Smooth muscle cell of the brain vasculature (primary cell): ENCODE data around the gene SPDYE6.
"Not testable (repeated sequence)": the region's sequence is repeated elsewhere in the genome, so short reads cannot be mapped to it uniquely, and the experiment has no call there.

Experiments
- DNase-seq: peaks from one replicate; pipeline ENCODE4 v3.0.0-alpha.2; 2012; ENCODE audit warnings: low read depth, low spot score

The SPDYE6 gene

GRCh38 chr7:102356344-102356743 lies at the start of gene SPDYE6:
Gene SPDYE6 (minus strand): TSS chr7:102356444. CDS start chr7:102356023, 421 bp downstream.
- DNase-seq: not testable (repeated sequence)

GRCh38 chr7:102404862-102405188 lies 48.6 kb upstream of the SPDYE6 start:
- not testable (repeated sequence) for DNase-seq

- no peak for DNase-seq
Observed at GRCh38 chr7:102404005-102404861, 48.0 kb upstream of the SPDYE6 start.

- DNase-seq: no peak
Observed at GRCh38 chr7:102403563-102403962, 47.3 kb upstream of the SPDYE6 start.

- no peak for DNase-seq
Observed at GRCh38 chr7:102400360-102400759, 44.1 kb upstream of the SPDYE6 start.

- no peak for DNase-seq
Observed at GRCh38 chr7:102398543-102398942, 42.3 kb upstream of the SPDYE6 start.

- DNase-seq: no peak
Observed at GRCh38 chr7:102396710-102397019, 40.4 kb upstream of the SPDYE6 start.

GRCh38 chr7:102395873-102396709 lies 39.8 kb upstream of the SPDYE6 start, which contains the start of gene PRKRIP1:
Gene PRKRIP1 (plus strand): TSS chr7:102396363. CDS start chr7:102396412, 49 bp downstream.
- peak; percentile 83 for DNase-seq

- no peak for DNase-seq
Observed at GRCh38 chr7:102395592-102395872, 39.3 kb upstream of the SPDYE6 start.

- no peak for DNase-seq
Observed at GRCh38 chr7:102393467-102393866, 37.2 kb upstream of the SPDYE6 start.

- no peak for DNase-seq
Observed at GRCh38 chr7:102392330-102392729, 36.1 kb upstream of the SPDYE6 start.

- peak; percentile 53 for DNase-seq
Observed at GRCh38 chr7:102390697-102391484, 34.6 kb upstream of the SPDYE6 start.

GRCh38 chr7:102389810-102390209 lies 33.6 kb upstream of the SPDYE6 start:
- no peak for DNase-seq

- no peak for DNase-seq
Observed at GRCh38 chr7:102387064-102387463, 30.8 kb upstream of the SPDYE6 start.

GRCh38 chr7:102381696-102382425 lies 25.6 kb upstream of the SPDYE6 start:
- not testable (repeated sequence) for DNase-seq

- not testable (repeated sequence) for DNase-seq
Observed at GRCh38 chr7:102380837-102381236, 24.6 kb upstream of the SPDYE6 start.

- DNase-seq: no peak
Observed at GRCh38 chr7:102376964-102377466, 20.8 kb upstream of the SPDYE6 start.

- DNase-seq: not testable (repeated sequence)
Observed at GRCh38 chr7:102372796-102373195, 16.6 kb upstream of the SPDYE6 start.

GRCh38 chr7:102370038-102370437 lies 13.8 kb upstream of the SPDYE6 start:
- DNase-seq: not testable (repeated sequence)

GRCh38 chr7:102365390-102365789 lies 9.1 kb upstream of the SPDYE6 start:
- DNase-seq: not testable (repeated sequence)

- DNase-seq: not testable (repeated sequence)
Observed at GRCh38 chr7:102364394-102364886, 8.2 kb upstream of the SPDYE6 start.
